ENCODE data around the gene HIVEP2. TPM values are rescaled to one million over a fixed set of nuclear protein-coding genes. Genes with fewer than 3 reads are reported as not detected.

Gene HIVEP2
- total and polyA plus RNA-seq, 2 donors (not counting 3 experiments of a cell fraction or from before 2014, with no cell fraction given), result 1.3 to 4.7 TPM

- Histone ChIP-seq H3K9ac (replicated peaks; ENCODE audit: extremely low read depth, insufficient read depth, low read length) (no peak overlapping the region), H3K4me3 (replicated peaks in 1 of 3; ENCODE audit: insufficient read depth in 1 of 3, low read depth in 1 of 3, low read length in 3 of 3) (no peak overlapping the region), H2AFZ (ENCODE audit: low read depth, low read length) (no peak overlapping the region), H3K4me2 (ENCODE audit: insufficient read depth, low read length) (no peak overlapping the region), H3K27me3 (ENCODE audit: control insufficient read depth in 2 of 2, insufficient read depth in 2 of 2, low read length in 2 of 2) (no peaks in the 10 kb centered on the region), H3K9me3 (replicated peaks; ENCODE audit: control insufficient read depth, insufficient read depth, low read length) (no peaks in the 10 kb centered on the region), H3K27ac (ENCODE audit: insufficient read depth, low read depth, low read length) (no peak overlapping the region), H3K79me2 (ENCODE audit: control insufficient read depth, insufficient read depth, low read length) (no peaks in the 10 kb centered on the region), H3K36me3 (ENCODE audit: control insufficient read depth in 2 of 2, extremely low read depth in 1 of 2, insufficient read depth in 2 of 2, low read length in 2 of 2) (no peaks in the 10 kb centered on the region), H4K20me1 (replicated peaks; ENCODE audit: control insufficient read depth, extremely low read depth, insufficient read depth, low read length) (no peaks in the 10 kb centered on the region), H3K4me1 (ENCODE audit: control insufficient read depth, extremely low read depth, insufficient read depth, low read length) (peaks cover 7% of the 10 kb centered on the region), H3K9me1 (replicated peaks; ENCODE audit: control insufficient read depth, extremely low read depth, insufficient read depth, low read length) (no peaks in the 10 kb centered on the region)
- dilution Hi-C loops (cut with MboI; ENCODE audit: extremely low pct_ligation_motif_present, low sequenced_read_pairs) (no loop called here), intact Hi-C loops (cut with micrococcal nuclease) (no loop called here)
- no TSS peak for BruUV-seq (replicated peaks)
- POLR2A ChIA-PET, result no interaction called here
- TF ChIP-seq JUN (IDR thresholded peaks at IDR 0.05; ENCODE audit: borderline replicate concordance, insufficient read depth, insufficient read length, low read depth) (no peak), GATA2 (IDR thresholded peaks at IDR 0.05; ENCODE audit: insufficient read depth, insufficient read length, low read depth, low read length) (no peak), POLR2AphosphoS5 (IDR thresholded peaks at IDR 0.05; ENCODE audit: insufficient read depth, low read depth, low read length) (no peak)
- no peak for DNase-seq (ENCODE audit: low read depth, low spot score)
- CTCF ChIA-PET, result interaction anchor here (1.3 to 1.4 kb wide), 2 partner anchors 10 to 34 kb away, joined by 3 to 5 read pairs; no protein-coding TSS in a partner anchor
- no peak for FAIRE-seq
Measured at GRCh38 chr6:142853244-142854180, 91.5 kb downstream of the HIVEP2 start.

GRCh38 chr6:142851601-142852000 is 93.4 kb downstream of the HIVEP2 start:
- Histone ChIP-seq H3K27ac (ENCODE audit: insufficient read depth, low read depth, low read length) (no peak overlapping the region), H3K79me2 (ENCODE audit: control insufficient read depth, insufficient read depth, low read length) (no peaks in the 10 kb centered on the region), H3K9ac (replicated peaks; ENCODE audit: extremely low read depth, insufficient read depth, low read length) (no peak overlapping the region), H4K20me1 (replicated peaks; ENCODE audit: control insufficient read depth, extremely low read depth, insufficient read depth, low read length) (no peaks in the 10 kb centered on the region), H2AFZ (ENCODE audit: low read depth, low read length) (no peak overlapping the region), H3K9me3 (replicated peaks; ENCODE audit: control insufficient read depth, insufficient read depth, low read length) (no peaks in the 10 kb centered on the region), H3K4me1 (ENCODE audit: control insufficient read depth, extremely low read depth, insufficient read depth, low read length) (peaks cover 23% of the 10 kb centered on the region), H3K4me3 (replicated peaks in 1 of 3; ENCODE audit: insufficient read depth in 1 of 3, low read depth in 1 of 3, low read length in 3 of 3) (no peak overlapping the region), H3K4me2 (ENCODE audit: insufficient read depth, low read length) (no peak overlapping the region), H3K36me3 (ENCODE audit: control insufficient read depth in 2 of 2, extremely low read depth in 1 of 2, insufficient read depth in 2 of 2, low read length in 2 of 2) (no peaks in the 10 kb centered on the region), H3K27me3 (ENCODE audit: control insufficient read depth in 2 of 2, insufficient read depth in 2 of 2, low read length in 2 of 2) (no peaks in the 10 kb centered on the region), H3K9me1 (replicated peaks; ENCODE audit: control insufficient read depth, extremely low read depth, insufficient read depth, low read length) (no peaks in the 10 kb centered on the region)
- POLR2A ChIA-PET, result no interaction called here
- no TSS peak for BruUV-seq (replicated peaks)
- no peak for FAIRE-seq
- dilution Hi-C loops (cut with MboI; ENCODE audit: extremely low pct_ligation_motif_present, low sequenced_read_pairs) (no loop called here), intact Hi-C loops (cut with micrococcal nuclease) (no loop called here)
- TF ChIP-seq CTCF (IDR thresholded peaks at IDR 0.05; ENCODE audit: extremely low read depth in 1 of 2, insufficient read depth in 1 of 2, low read depth in 1 of 2, low read length in 2 of 2) (no peak), FOS (IDR thresholded peaks at IDR 0.05; ENCODE audit: borderline replicate concordance, insufficient read depth, low read length) (no peak), MYC (IDR thresholded peaks at IDR 0.05; ENCODE audit: low read depth, low read length) (no peak), JUN (IDR thresholded peaks at IDR 0.05; ENCODE audit: borderline replicate concordance, insufficient read depth, insufficient read length, low read depth) (no peak), GATA2 (IDR thresholded peaks at IDR 0.05; ENCODE audit: insufficient read depth, insufficient read length, low read depth, low read length) (no peak), POLR2A (IDR thresholded peaks at IDR 0.05; ENCODE audit: low read depth, low read length) (no peak), POLR2AphosphoS5 (IDR thresholded peaks at IDR 0.05; ENCODE audit: insufficient read depth, low read depth, low read length) (no peak), MAX (IDR thresholded peaks at IDR 0.05; ENCODE audit: insufficient read depth, insufficient read length) (no peak), EZH2 (IDR thresholded peaks at IDR 0.05; ENCODE audit: borderline replicate concordance, low read depth, low read length, severe bottlenecking) (no peak)
- CTCF ChIA-PET, result no interaction called here
- DNase-seq (ENCODE audit: low read depth, low spot score), result no peak
